ENCODE measurements around the gene CHCHD3.

DNA sequence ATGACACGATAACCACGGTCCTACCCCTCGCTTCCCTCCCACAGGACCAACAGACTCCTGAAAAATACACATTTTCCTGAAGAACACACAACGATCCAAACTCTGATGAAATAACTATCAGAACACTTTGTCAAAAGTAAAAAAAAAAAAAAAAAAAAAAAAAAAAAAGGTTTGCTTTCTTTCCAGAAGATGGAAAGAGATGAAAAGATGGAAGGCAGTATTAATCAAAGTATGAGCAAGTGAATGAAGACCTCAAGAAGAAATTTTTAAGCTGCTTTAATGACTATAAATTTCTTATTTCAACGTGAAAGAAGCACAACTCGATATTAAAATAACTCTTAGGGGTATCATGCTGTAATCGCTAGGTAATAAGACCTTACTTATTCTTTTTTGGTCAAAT, 202.3 kb downstream of the CHCHD3 start:
- TF ChIP-seq POLR2A (IDR thresholded peaks at IDR 0.05; ENCODE audit: low read length) = no peak
- TF ChIP-seq, protein P1, sequence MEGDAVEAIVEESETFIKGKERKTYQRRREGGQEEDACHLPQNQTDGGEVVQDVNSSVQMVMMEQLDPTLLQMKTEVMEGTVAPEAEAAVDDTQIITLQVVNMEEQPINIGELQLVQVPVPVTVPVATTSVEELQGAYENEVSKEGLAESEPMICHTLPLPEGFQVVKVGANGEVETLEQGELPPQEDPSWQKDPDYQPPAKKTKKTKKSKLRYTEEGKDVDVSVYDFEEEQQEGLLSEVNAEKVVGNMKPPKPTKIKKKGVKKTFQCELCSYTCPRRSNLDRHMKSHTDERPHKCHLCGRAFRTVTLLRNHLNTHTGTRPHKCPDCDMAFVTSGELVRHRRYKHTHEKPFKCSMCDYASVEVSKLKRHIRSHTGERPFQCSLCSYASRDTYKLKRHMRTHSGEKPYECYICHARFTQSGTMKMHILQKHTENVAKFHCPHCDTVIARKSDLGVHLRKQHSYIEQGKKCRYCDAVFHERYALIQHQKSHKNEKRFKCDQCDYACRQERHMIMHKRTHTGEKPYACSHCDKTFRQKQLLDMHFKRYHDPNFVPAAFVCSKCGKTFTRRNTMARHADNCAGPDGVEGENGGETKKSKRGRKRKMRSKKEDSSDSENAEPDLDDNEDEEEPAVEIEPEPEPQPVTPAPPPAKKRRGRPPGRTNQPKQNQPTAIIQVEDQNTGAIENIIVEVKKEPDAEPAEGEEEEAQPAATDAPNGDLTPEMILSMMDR (IDR thresholded peaks at IDR 0.05) = no peak
- TF ChIP-seq POLR2AphosphoS2 (conservative IDR thresholded peaks at IDR 0.05; ENCODE audit: low read length) = no peak
- TF ChIP-seq TP53 (CRISPR knock-in tag; IDR thresholded peaks at IDR 0.05) = no peak
- TF ChIP-seq ZFP36 (IDR thresholded peaks at IDR 0.05; ENCODE audit: borderline replicate concordance, partially characterized antibody) = no peak
- TF ChIP-seq CBX8 (IDR thresholded peaks at IDR 0.05) = no peak
- no peak for TF ChIP-seq JUNB (IDR thresholded peaks at IDR 0.05)
- no peak for TF ChIP-seq NR3C1 (IDR thresholded peaks at IDR 0.05)
- TF ChIP-seq JUN (IDR thresholded peaks at IDR 0.05) = no peak
- TF ChIP-seq MAZ (IDR thresholded peaks at IDR 0.05; ENCODE audit: borderline replicate concordance, low read depth, low read length) = no peak
- TF ChIP-seq CBX2 (IDR thresholded peaks at IDR 0.05; ENCODE audit: borderline replicate concordance, low read depth) = no peak
- TF ChIP-seq, protein P2, sequence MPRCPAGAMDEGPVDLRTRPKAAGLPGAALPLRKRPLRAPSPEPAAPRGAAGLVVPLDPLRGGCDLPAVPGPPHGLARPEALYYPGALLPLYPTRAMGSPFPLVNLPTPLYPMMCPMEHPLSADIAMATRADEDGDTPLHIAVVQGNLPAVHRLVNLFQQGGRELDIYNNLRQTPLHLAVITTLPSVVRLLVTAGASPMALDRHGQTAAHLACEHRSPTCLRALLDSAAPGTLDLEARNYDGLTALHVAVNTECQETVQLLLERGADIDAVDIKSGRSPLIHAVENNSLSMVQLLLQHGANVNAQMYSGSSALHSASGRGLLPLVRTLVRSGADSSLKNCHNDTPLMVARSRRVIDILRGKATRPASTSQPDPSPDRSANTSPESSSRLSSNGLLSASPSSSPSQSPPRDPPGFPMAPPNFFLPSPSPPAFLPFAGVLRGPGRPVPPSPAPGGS (IDR thresholded peaks at IDR 0.05) = no peak
- TF ChIP-seq MYC (IDR thresholded peaks at IDR 0.05; ENCODE audit: borderline replicate concordance, low read length) = no peak
- no peak for TF ChIP-seq EP300 (IDR thresholded peaks at IDR 0.05)
